NCI-H69 (cell line): Measurements from ENCODE around the gene BNC2.
A peak's percentile ranks its signal among the peaks of the same experiment; 100 is the strongest.
"Not testable (repeated sequence)": the region's sequence is repeated elsewhere in the genome, so short reads cannot be mapped to it uniquely, and the experiment has no call there.

Experiments
- DNase-seq: peaks from one replicate; lab custom pipeline; 2025; lab: John Stamatoyannopoulos, UW

The BNC2 gene

DNA sequence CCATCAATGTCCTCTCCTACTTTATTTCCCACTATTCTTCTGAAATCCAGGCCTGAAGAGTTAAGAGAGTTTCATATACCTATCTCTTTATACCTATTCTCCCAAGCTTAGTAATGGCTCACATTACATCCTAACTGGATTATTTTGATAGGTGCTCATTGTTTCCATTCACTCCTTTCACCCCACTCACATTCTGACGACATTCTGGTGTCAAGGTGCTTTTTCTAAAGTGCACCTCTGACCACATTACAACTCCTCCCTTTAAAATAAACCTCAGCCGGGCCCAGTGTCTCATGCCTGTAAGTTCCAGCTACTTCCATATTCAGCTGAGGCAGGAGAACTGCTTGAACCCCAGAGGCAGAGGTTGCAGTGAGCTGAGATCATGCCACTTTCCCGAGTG is 417.1 kb downstream of the BNC2 start:
- peak; percentile 28 for DNase-seq

DNA sequence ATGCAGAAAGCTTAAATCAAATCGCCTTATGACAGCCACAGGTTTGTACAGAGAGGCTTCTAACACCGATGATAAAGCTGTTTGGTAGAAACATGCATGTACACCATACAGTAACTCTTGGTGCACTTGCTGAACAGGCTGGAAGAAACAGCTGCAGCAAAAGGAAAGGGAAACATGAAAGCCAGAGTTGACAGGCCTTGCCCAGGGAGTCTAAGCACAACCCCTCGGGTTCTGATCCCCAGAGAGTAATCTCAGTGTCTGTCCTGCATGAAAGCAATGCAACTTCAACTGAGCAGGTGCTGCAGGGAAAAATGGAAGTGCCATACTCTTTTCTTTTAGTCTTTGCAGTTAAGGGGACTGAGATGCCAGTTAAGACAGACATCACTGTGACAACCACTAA is 419.9 kb downstream of the BNC2 start:
- peak; percentile 59 for DNase-seq

GRCh38 chr9:16450043-16450442 is 420.4 kb downstream of the BNC2 start:
- DNase-seq: no peak

DNA sequence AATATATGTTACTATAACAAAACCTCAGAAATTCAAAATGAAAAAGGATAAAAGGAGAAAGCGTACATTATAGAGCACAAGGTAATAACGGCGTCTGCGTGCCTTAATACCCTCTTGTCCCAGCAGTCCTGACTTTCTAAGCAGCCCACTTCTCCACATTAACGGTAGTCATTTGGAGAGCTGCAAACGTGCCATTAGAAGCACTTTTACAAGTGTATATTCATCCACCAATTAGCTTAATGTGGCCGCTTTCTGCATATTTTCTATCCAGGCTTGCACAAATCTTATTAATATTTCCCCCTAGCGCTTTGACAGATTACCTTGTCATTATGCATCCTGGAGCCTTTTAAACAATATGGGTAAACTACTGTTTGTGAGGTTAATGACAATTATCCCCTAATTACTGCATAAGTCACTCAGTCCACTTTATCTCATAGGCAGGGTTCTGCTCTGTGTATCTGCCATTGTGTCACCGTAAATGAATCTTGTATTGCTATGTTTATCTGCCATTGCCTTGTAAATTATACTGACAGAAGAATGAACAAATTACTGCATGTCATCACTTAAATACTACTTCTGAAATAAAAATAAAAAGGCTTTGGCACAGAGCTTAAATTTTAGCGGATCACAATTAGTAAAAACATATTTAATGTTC is 421.3 kb downstream of the BNC2 start:
- peak; percentile 82 for DNase-seq

- no peak for DNase-seq
Observed at GRCh38 chr9:16447946-16448345, 422.5 kb downstream of the BNC2 start.

GRCh38 chr9:16446636-16447035 is 423.8 kb downstream of the BNC2 start:
- DNase-seq: no peak

GRCh38 chr9:16445141-16445920 is 425.1 kb downstream of the BNC2 start:
- peak; percentile 61 for DNase-seq

GRCh38 chr9:16442622-16443021 is 427.8 kb downstream of the BNC2 start:
- DNase-seq: peak; percentile 22

DNA sequence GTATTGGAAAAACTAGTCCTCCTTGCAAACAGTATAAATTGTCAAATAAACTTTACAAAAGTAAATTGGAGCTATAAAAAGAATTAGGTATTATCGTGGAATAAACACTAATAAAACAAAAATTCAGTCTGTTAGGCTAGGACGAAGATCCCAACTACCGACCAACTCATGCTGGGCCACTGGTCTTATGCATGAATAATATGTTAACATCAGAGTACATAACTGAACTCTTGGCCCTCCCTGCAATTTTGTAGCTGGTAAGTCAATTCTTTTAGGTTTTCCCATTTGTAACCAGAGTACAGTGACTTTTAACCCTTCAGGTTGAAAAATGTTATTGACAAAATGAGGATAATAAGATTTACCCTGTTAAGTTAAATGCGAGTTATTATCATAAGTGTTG is 428.7 kb downstream of the BNC2 start:
- peak; percentile 12 for DNase-seq

GRCh38 chr9:16438831-16439230 is 431.6 kb downstream of the BNC2 start:
- DNase-seq: not testable (repeated sequence)

DNA sequence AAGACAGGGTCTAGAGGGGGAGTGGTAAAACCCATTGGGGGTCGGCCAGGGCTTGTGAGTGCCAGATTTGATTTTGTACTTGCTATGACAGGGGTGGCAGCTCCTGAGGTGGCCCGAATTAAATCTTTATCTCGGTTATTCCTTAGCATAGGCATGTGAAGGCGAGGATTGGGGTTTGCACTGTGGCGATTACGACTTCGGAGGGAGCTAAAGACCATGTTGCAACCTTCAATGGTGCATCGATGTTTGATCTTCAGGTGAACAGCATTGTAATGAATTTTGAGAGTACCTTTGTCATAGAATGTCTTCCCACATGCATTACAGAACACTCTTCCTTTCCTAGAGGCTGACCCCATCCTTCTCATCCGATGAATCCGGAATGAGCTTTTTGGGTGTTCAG is 433.9 kb downstream of the BNC2 start:
- DNase-seq: no peak

GRCh38 chr9:16434526-16434925 is 435.9 kb downstream of the BNC2 start:
- no peak for DNase-seq

DNA sequence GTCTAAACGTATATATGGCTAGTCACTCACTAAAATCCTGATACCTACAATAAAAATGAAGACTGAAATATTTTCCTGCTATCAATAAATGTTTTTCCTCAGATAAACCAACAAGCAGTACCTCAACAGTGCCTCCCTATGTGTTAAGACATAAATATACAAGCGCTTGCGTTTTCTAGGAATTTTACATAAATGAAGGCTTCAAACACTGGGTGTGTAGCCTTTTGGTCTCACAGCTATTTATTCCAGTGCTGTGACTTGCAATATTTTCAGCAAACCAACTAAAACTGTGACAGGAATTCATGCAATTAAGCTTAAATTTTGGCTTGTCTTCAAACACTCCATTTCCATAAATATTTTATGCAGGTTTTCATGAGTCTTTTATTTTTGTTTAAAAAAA is 437.0 kb downstream of the BNC2 start:
- DNase-seq: no peak

- DNase-seq: no peak
Observed at GRCh38 chr9:16431666-16432392, 438.6 kb downstream of the BNC2 start.

DNA sequence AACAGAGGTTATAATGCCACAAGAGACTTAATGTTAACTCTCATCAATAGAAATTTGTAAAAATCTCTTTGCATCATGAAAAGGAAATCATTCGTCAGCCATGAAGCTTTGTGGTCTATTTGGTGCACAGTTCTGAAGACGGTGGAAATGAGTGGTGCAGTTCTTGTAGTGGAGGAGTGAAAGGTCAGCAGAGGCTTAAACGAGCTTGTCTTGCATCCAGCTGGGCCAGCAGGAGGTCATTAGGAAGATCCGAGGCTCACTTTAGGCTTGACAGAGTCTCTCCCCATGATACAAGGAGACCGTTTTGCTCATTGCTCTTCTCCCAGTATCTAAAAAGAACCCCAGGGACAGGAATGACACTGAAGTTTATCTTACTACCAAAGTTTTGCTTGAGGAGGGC is 440.8 kb downstream of the BNC2 start:
- peak; percentile 24 for DNase-seq

DNA sequence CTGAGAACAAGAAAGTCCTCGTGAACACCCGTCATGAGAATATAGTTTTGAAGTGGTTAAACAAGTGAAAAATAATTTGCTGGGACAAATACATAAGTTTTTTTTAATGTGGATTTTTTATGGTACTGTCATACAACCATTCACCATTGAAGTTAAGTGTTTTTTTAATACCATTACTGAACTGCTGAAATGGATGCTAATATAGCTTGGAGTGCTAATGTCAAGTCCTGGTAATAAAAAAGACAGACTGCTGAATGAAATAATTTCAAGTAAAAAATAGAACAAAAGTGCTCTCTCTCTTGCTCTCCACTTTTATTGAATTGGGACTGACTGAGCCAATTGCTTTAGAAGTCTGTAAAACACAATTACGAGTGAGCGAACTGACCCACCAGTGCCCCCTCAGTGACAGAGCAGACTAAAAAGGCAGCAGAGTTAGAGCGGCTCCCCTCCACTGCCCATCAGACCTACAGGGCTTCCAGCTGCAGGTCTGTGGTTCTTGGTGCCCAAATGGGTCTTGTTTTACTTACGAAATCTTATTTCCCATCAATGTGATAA is 442.5 kb downstream of the BNC2 start:
- DNase-seq: no peak

DNA sequence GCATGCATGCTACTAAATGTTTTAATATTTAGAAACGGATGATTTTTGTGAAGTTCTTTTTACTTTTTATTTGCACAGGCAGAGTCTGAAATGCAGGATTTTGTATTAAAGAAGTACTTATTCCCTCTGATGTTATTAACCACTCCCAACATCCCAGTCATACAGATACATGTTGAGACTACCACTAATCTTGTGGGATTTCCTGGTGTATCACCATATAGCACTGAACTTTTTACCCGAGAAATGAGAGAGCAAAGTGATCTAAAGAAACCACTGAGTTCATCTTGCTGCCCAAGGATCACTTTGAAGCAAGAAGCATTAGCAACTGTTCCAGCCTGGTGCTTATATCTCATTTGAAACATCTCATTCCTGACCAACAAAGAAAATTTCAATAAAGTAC is 443.8 kb downstream of the BNC2 start:
- DNase-seq: no peak

GRCh38 chr9:16425562-16426231 is 444.8 kb downstream of the BNC2 start:
- DNase-seq: peak; percentile 17

GRCh38 chr9:16422114-16422513 is 448.4 kb downstream of the BNC2 start:
- no peak for DNase-seq

DNA sequence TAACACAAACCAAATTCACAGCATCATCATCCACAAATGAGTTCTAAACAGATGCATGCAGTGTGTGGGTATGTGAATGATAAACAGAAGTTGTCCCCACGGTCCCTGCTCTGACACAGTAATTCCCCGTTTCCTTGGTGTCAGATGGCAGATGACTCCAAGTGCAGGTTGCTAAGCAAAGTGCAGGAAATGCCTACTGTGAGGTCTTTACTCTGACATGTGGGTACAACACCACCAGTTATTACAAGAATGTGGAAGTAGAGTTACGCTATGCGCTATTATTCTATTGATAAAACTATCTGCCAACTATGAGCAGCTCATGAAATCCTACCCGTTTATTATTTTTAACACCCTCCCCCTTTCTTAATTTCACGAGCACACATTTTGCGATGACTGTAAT is 448.9 kb downstream of the BNC2 start:
- peak; percentile 77 for DNase-seq

GRCh38 chr9:16419124-16419523 is 451.3 kb downstream of the BNC2 start:
- DNase-seq: no peak

DNA sequence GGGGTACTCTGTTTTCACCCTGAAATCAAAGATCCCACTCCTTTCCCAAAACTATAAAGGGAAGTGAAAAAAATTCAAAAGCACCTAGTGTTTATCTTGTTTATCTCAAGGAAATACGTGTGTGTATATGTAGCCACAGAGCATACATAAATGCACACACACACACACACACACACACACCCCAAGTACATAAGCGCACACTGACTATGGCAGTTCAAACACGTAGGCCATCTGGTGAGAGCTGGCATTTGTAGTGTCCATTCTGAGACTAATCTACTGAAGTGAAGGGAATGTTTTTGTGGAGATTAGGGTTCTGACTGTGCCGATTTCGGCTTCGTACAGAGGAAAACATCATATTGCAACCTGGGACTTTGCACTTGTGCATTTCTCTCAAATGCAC is 451.7 kb downstream of the BNC2 start:
- DNase-seq: no peak
